ENCODE data around the gene NOL4L. TPM values are rescaled to one million over a fixed set of nuclear protein-coding genes. Genes with fewer than 3 reads are reported as not detected.

Gene NOL4L
- total RNA-seq, 1 experiment from 2014 or later = 31.7 TPM

GRCh38 chr20:32621891-32622584 is 36.9 kb upstream of the NOL4L start:
- Histone ChIP-seq H2BK15ac (ENCODE audit: low read depth, low read length) (no peak overlapping the region), H3K56ac (ENCODE audit: insufficient read length, low read depth, low read length) (no peak overlapping the region), H2BK20ac (ENCODE audit: low read depth, low read length, poor library complexity, severe bottlenecking) (no peak overlapping the region), H2BK120ac (ENCODE audit: low read depth, low read length, poor library complexity, severe bottlenecking) (no peak overlapping the region), H3K9ac (ENCODE audit: extremely low read depth, insufficient read length, low read length) (no peak overlapping the region), H3K18ac (ENCODE audit: insufficient read length, low read depth, low read length) (no peak overlapping the region), H4K20me1 (ENCODE audit: control insufficient read depth, insufficient read depth, insufficient read length) (no peaks in the 10 kb centered on the region), H3K9me3 (ENCODE audit: control insufficient read depth, low read depth, low read length) (no peaks in the 10 kb centered on the region), H2AK5ac (ENCODE audit: insufficient read length, low read length) (no peak overlapping the region), H3K23me2 (ENCODE audit: insufficient read length, low read depth, low read length, poor library complexity, severe bottlenecking) (no peaks in the 10 kb centered on the region), H3K27ac (ENCODE audit: insufficient read length, low read depth, low read length) (no peak overlapping the region), H3K4ac (ENCODE audit: low read depth, low read length) (no peak overlapping the region), H3K14ac (ENCODE audit: insufficient read depth, low read length) (no peak overlapping the region; the same call in 1 of the 2 replicates), H2BK5ac (ENCODE audit: insufficient read length, low read length) (no peak overlapping the region), H4K5ac (ENCODE audit: insufficient read length, low read depth, low read length) (no peak overlapping the region), H2BK12ac (ENCODE audit: insufficient read length, low read depth, low read length) (no peak overlapping the region), H3K79me1 (ENCODE audit: insufficient read depth, low read depth, low read length, poor library complexity, severe bottlenecking) (no peaks in the 10 kb centered on the region), H3K4me1 (ENCODE audit: insufficient read depth, low read length) (no peaks in the 10 kb centered on the region), H3K79me2 (ENCODE audit: insufficient read depth, low read length) (no peaks in the 10 kb centered on the region), H3K23ac (ENCODE audit: insufficient read length, low read depth, low read length) (no peak overlapping the region), H4K91ac (ENCODE audit: insufficient read length, low read depth, low read length) (no peak overlapping the region), H3T11ph (ENCODE audit: low read length) (no peak overlapping the region), H3K27me3 (ENCODE audit: insufficient read depth, low read length) (no peaks in the 10 kb centered on the region), H2AFZ (ENCODE audit: low read length) (no peak overlapping the region), H4K8ac (replicated peaks; ENCODE audit: insufficient read length, low read depth, low read length) (no peak overlapping the region), H3K4me2 (ENCODE audit: insufficient read depth, insufficient read length, low read length) (no peak overlapping the region)
- no peaks in the 10 kb centered on the region; a peak in 1 of 7 replicates for H3K36me3 Mint-ChIP-seq (ENCODE audit: insufficient read depth in 1 of 3, low read depth in 3 of 3)
- peaks cover 12 to 34% of the 10 kb centered on the region in 2 experiments for H3K4me1 Mint-ChIP-seq
- no peak for TF ChIP-seq CTCF (conservative IDR thresholded peaks at IDR 0.05)
- no CpG with 5 or more reads among the region's 16 CpGs for WGBS (ENCODE audit: extremely low coverage, insufficient read length, low lambda C conversion rate)
- no peak for DNase-seq
- no peak overlapping the region; a peak in 1 of 5 replicates for H3K4me3 Mint-ChIP-seq
- H3K27ac Mint-ChIP-seq = peak overlapping the region in 1 of 3 experiments; percentile 56; a peak in 3 of 7 replicates
- H3K9me3 Mint-ChIP-seq = no peaks in the 10 kb centered on the region; a peak in 2 of 5 replicates
- peaks cover 20% of the 10 kb centered on the region for H3K27me3 Mint-ChIP-seq (ENCODE audit: low read depth)
